ENCODE data around the gene NUDCD3. TPM values are rescaled to one million over a fixed set of nuclear protein-coding genes. Genes with fewer than 3 reads are reported as not detected.

Gene NUDCD3
- total RNA-seq, 1 donor: 54.3 TPM

DNA sequence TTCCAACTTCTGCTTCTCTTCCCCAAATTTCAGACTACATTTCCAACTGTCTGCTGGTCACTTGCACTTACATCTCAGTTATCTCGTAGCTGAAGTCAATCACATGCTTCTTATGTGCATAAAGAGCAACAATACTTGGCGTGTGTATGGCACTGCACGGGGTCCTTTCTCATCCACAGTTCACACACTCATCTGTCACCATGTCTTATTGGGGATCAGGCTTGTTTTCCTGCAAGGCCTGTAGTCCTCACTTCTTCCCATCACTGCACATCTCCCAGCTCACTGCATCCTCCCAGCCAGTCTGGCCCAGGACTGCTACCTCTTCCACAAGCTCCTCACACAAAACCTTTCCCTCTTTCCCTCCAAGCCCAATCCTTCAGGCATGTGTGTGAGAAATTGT, 35.3 kb downstream of the NUDCD3 start:
- TF ChIP-seq, protein P1, sequence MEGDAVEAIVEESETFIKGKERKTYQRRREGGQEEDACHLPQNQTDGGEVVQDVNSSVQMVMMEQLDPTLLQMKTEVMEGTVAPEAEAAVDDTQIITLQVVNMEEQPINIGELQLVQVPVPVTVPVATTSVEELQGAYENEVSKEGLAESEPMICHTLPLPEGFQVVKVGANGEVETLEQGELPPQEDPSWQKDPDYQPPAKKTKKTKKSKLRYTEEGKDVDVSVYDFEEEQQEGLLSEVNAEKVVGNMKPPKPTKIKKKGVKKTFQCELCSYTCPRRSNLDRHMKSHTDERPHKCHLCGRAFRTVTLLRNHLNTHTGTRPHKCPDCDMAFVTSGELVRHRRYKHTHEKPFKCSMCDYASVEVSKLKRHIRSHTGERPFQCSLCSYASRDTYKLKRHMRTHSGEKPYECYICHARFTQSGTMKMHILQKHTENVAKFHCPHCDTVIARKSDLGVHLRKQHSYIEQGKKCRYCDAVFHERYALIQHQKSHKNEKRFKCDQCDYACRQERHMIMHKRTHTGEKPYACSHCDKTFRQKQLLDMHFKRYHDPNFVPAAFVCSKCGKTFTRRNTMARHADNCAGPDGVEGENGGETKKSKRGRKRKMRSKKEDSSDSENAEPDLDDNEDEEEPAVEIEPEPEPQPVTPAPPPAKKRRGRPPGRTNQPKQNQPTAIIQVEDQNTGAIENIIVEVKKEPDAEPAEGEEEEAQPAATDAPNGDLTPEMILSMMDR (IDR thresholded peaks at IDR 0.05; ENCODE audit: extremely low read depth, low read depth, low read length): no peak
- DNase-seq (ENCODE audit: insufficient read length, low spot score, missing footprints): no peak
- Histone ChIP-seq H3K79me2 (ENCODE audit: insufficient read depth, low read length) (peaks cover 78% of the 10 kb centered on the region), H3K4me1 (ENCODE audit: insufficient read depth, low read length) (no peaks in the 10 kb centered on the region), H3K27ac (ENCODE audit: low read depth, low read length) (no peak overlapping the region), H4K20me1 (ENCODE audit: insufficient read depth, low read length) (peaks cover 6% of the 10 kb centered on the region), H3K4me3 (ENCODE audit: insufficient read depth, low read length) (no peak overlapping the region), H3K9me3 (ENCODE audit: low read depth, low read length) (no peaks in the 10 kb centered on the region), H2AFZ (ENCODE audit: low read length) (no peak overlapping the region), H3K36me3 (ENCODE audit: insufficient read depth, low read length) (no peaks in the 10 kb centered on the region), H3K4me2 (ENCODE audit: insufficient read depth, low read length) (no peak overlapping the region), H3K27me3 (ENCODE audit: insufficient read depth, low read length) (no peaks in the 10 kb centered on the region)

DNA sequence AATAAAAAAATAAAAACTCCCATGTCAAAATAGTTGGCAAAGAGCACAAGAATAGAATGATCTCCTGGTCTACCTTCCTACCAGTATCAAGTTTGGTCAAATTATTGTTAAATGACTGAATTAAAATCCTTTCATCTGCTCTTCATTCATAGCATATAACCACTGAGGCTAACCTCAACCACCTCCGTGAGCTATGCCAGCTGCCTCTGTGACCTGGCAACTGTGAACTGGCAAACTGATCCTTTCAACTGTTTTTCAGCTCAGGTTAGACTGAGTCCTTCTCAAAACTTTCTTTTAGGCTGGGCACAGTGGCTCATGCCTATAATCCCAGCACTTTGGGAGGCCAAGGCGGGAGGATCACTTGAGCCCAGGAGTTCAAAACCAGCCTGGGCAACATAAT, 36.1 kb downstream of the NUDCD3 start:
- TF ChIP-seq, protein P1 (IDR thresholded peaks at IDR 0.05; ENCODE audit: extremely low read depth, low read depth, low read length): no peak
- peaks cover 7% of the 10 kb centered on the region for H4K20me1 ChIP-seq (ENCODE audit: insufficient read depth, low read length)

DNA sequence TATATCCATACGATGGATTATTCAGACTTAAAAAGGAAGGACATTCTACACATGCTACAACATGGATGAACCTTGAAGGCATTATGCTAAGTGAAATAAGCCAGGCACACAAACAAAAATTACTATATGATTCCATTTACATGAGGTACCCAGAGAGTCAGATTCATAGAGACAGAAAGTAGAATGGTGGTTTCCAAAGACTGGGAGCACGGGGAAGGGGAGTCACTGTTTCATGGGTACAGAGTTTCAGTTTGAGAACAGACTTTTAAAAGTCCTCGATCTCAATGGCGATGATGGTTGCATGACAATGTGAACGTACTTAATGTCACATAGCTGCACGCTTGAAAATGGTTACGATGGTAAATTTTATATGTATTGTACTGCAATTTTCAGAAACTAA, 39.3 kb downstream of the NUDCD3 start:
- TF ChIP-seq, protein P1 (IDR thresholded peaks at IDR 0.05; ENCODE audit: extremely low read depth, low read depth, low read length): no peak
- Histone ChIP-seq H3K79me2 (ENCODE audit: insufficient read depth, low read length) (peaks cover 79% of the 10 kb centered on the region), H4K20me1 (ENCODE audit: insufficient read depth, low read length) (peaks cover 17% of the 10 kb centered on the region), H3K9me3 (ENCODE audit: low read depth, low read length) (no peaks in the 10 kb centered on the region), H2AFZ (ENCODE audit: low read length) (no peak overlapping the region), H3K4me1 (ENCODE audit: insufficient read depth, low read length) (peaks cover 10% of the 10 kb centered on the region), H3K4me3 (ENCODE audit: insufficient read depth, low read length) (no peak overlapping the region), H3K36me3 (ENCODE audit: insufficient read depth, low read length) (no peaks in the 10 kb centered on the region), H3K4me2 (ENCODE audit: insufficient read depth, low read length) (no peak overlapping the region), H3K27me3 (ENCODE audit: insufficient read depth, low read length) (no peaks in the 10 kb centered on the region), H3K27ac (ENCODE audit: low read depth, low read length) (no peak overlapping the region)
- no peak for DNase-seq (ENCODE audit: insufficient read length, low spot score, missing footprints)

More for the DNA sequence above, 36.1 kb downstream of the NUDCD3 start:
- DNase-seq (ENCODE audit: insufficient read length, low spot score, missing footprints): no peak
- H3K4me2 ChIP-seq (ENCODE audit: insufficient read depth, low read length): no peak overlapping the region
- no peak overlapping the region for H2AFZ ChIP-seq (ENCODE audit: low read length)
- no peaks in the 10 kb centered on the region for H3K9me3 ChIP-seq (ENCODE audit: low read depth, low read length)
- no peaks in the 10 kb centered on the region for H3K27me3 ChIP-seq (ENCODE audit: insufficient read depth, low read length)
- peaks cover 76% of the 10 kb centered on the region for H3K79me2 ChIP-seq (ENCODE audit: insufficient read depth, low read length)
- no peak overlapping the region for H3K4me3 ChIP-seq (ENCODE audit: insufficient read depth, low read length)
- no peak overlapping the region for H3K27ac ChIP-seq (ENCODE audit: low read depth, low read length)
- H3K4me1 ChIP-seq (ENCODE audit: insufficient read depth, low read length): peaks cover under 1% of the 10 kb centered on the region
- no peaks in the 10 kb centered on the region for H3K36me3 ChIP-seq (ENCODE audit: insufficient read depth, low read length)

DNA sequence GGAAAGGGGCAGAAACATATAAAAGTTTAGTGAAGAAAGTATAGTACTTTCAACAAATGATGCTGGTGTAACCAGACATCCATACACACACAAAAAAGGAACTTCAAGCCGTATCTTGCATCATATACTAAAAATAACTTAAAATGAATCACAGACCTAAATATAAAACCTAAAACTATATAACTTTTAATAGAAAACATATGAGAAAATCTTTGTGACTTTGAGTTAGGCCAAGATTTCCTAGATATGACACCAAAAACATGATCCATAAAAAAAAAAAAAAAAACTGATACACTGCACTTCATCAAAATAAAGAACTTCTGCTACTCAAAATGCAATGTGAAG, 40.9 kb downstream of the NUDCD3 start:
- peak overlapping the region; percentile 52 for H3K27ac ChIP-seq (ENCODE audit: low read depth, low read length)
- H3K36me3 ChIP-seq (ENCODE audit: insufficient read depth, low read length): no peaks in the 10 kb centered on the region
- no peak overlapping the region for H3K4me3 ChIP-seq (ENCODE audit: insufficient read depth, low read length)
- DNase-seq (ENCODE audit: insufficient read length, low spot score, missing footprints): no peak
- H3K4me1 ChIP-seq (ENCODE audit: insufficient read depth, low read length): peaks cover 10% of the 10 kb centered on the region
- no peaks in the 10 kb centered on the region for H3K9me3 ChIP-seq (ENCODE audit: low read depth, low read length)
- peaks cover 84% of the 10 kb centered on the region for H3K79me2 ChIP-seq (ENCODE audit: insufficient read depth, low read length)
- TF ChIP-seq, protein P1 (IDR thresholded peaks at IDR 0.05; ENCODE audit: extremely low read depth, low read depth, low read length): no peak
- no peaks in the 10 kb centered on the region for H3K27me3 ChIP-seq (ENCODE audit: insufficient read depth, low read length)
- H3K4me2 ChIP-seq (ENCODE audit: insufficient read depth, low read length): peak overlapping the region; percentile 18
- H2AFZ ChIP-seq (ENCODE audit: low read length): no peak overlapping the region
- peaks cover 27% of the 10 kb centered on the region for H4K20me1 ChIP-seq (ENCODE audit: insufficient read depth, low read length)
